Esophagus squamous epithelium (tissue), 5 donors: Measurements from ENCODE around the gene C19orf38. TPM values are rescaled to one million over a fixed set of nuclear protein-coding genes. Genes with fewer than 3 reads are reported as not detected.
"Not testable (repeated sequence)": the region's sequence is repeated elsewhere in the genome, so short reads cannot be mapped to it uniquely, and the experiment has no call there.

ENCODE experiments used
- DNase-seq: peaks from one replicate; lab custom pipeline; 2025; lab: John Stamatoyannopoulos, UW
- H3K27ac ChIP-seq, 4 donors: fragments of 200-600 bp; sonication (generic); one replicate each; pipeline ENCODE4 v1.5.1; 2016 to 2019; ENCODE audit warnings: mild to moderate bottlenecking in 1 of 4
- H3K27me3 ChIP-seq, 4 donors: fragments of 200-600 bp; sonication (generic); 1 replicate in 3 of 4; 2 replicates in 1 of 4; pipeline versions ENCODE4 v1.5.1 to v1.6.0; 2017 to 2021; ENCODE audit warnings: antibody characterized with exemption in 1 of 4
- H3K36me3 ChIP-seq, 3 donors: fragments of 200-600 bp; sonication (generic); one replicate each; pipeline ENCODE4 v1.5.1; 2016 to 2019
- H3K4me1 ChIP-seq, 3 donors: fragments of 200-600 bp; sonication (generic); one replicate each; pipeline ENCODE4 v1.5.1; 2017 to 2019
- H3K4me3 ChIP-seq, 4 donors: fragments of 200-600 bp; sonication (generic); 1 replicate in 3 of 4; 2 replicates in 1 of 4; pipeline ENCODE4 v1.5.1; 2016 to 2019; ENCODE audit warnings: mild to moderate bottlenecking in 2 of 4, moderate library complexity in 1 of 4
- H3K9me3 ChIP-seq, 3 donors: fragments of 200-600 bp; sonication (generic); one replicate each; pipeline ENCODE4 v1.5.1; 2016 to 2019
- POLR2A ChIP-seq, 4 donors: fragments of 450-650 bp; IDR thresholded peaks; one replicate each; pipeline ENCODE4 v1.6.1; 2017; ENCODE audit warnings: antibody characterized with exemption in 4 of 4, mild to moderate bottlenecking in 4 of 4, moderate library complexity in 3 of 4
- WGBS, 2 donors: methylation state at CpG; one replicate each; pipeline ENCODE4 v1.1.5; 2018; 5-methylcytosine and 5-hydroxymethylcytosine counted together
- intact Hi-C: fragments of 100-400 bp; cut with DNase I; formaldehyde crosslinking; loops from one replicate; pipeline ENCODE4 v1.15.0; 2022
- total RNA-seq, 4 donors: library from RNA; depleted of rRNA; stranded (reverse); fragments of >200 nt; gene quantifications; one replicate each; pipeline ENCODE4 v1.1.0, GENCODE V29; 2016
- TF ChIP-seq, protein P1 (sequence below), 6 experiments: fragments of 450-650 bp in 4 of 6; fragments of 200-600 bp in 2 of 6; sonication (generic) in 2 of 6; IDR thresholded peaks; one replicate each; pipeline ENCODE4 v1.5.1; 2016 to 2019; ENCODE audit warnings: antibody characterized with exemption in 6 of 6, mild to moderate bottlenecking in 4 of 6, moderate library complexity in 4 of 6
- donor health status: DM: yes; HTN: yes; CAD: no.

The C19orf38 gene
- total RNA-seq, 4 donors from 2014 or later, result 0.38 to 1.3 TPM; not detected in 2

DNA sequence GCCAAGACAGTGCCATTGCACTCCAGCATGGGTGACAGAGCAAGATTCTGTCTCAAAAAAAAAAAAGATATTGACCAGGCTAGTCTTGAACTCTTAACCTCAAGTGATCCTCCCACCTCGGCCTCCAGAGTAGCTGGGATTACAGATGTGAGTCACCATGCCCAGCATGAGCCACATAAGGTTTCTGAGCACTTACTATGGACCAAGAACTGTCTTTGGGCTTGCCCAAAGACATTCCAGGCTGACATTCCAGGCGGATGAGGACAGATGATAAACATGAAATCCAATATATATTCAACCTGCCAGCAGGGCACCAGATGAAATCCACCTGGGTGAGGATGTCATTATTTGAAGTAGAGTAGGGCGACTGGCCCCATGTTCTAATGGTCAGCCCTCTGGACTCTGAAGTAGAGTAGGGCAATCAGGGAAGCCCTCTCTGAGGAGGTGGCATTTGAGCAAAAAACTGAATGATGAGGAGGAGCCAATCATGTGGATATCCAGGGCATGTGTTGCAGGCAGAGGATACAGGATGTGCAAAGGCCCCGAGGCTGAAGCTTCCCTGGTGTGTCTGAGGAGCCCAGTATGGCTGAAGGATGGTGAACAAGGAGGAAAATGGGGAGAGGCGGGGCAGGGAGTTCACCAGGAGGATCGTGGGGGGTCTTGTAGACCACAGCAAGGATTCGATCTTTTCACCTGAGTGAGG, 4.0 kb downstream of the C19orf38 start:
- WGBS, 2 donors, result 64 to 73% methylated on average over 7 of the region's 7 CpGs
- no peaks in the 10 kb centered on the region for H3K36me3 ChIP-seq
- intact Hi-C loops, result loop anchor here (5.0 kb wide), 1 partner anchor 130 kb away; no protein-coding TSS in a partner anchor

DNA sequence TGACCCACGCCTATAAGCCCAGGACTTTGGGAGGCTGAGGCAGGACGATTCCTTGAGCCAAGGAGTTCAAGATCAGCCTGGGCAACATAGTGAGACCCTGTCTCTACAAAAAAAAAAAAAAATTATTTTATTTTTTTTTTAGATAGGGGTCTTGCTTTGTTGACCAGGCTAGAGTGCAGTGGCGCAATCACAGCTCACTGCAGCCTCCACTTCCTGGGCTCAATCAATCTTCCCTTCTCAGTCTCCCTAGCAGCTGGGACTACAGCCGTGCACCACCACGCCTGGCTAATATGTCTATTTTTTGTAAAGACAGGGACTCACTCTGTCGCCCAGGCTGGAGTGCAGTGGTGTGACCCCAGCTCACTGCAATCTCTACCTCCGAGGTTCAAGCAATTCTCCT, 4.7 kb downstream of the C19orf38 start:
- H3K4me1 ChIP-seq, result no peaks in the 10 kb centered on the region
- H3K27ac ChIP-seq, result no peak overlapping the region
- DNase-seq, result no peak
- H3K9me3 ChIP-seq, result no peaks in the 10 kb centered on the region
- WGBS, 2 donors, result 65 to 74% methylated on average over 5 to 7 of the region's 7 CpGs
- peaks cover 0 to 26% (median 0%) of the 10 kb centered on the region in 4 donors for H3K27me3 ChIP-seq
- intact Hi-C loops, result loop anchor here (5.0 kb wide), 1 partner anchor 131 kb away; no protein-coding TSS in a partner anchor
- TF ChIP-seq, protein P1, sequence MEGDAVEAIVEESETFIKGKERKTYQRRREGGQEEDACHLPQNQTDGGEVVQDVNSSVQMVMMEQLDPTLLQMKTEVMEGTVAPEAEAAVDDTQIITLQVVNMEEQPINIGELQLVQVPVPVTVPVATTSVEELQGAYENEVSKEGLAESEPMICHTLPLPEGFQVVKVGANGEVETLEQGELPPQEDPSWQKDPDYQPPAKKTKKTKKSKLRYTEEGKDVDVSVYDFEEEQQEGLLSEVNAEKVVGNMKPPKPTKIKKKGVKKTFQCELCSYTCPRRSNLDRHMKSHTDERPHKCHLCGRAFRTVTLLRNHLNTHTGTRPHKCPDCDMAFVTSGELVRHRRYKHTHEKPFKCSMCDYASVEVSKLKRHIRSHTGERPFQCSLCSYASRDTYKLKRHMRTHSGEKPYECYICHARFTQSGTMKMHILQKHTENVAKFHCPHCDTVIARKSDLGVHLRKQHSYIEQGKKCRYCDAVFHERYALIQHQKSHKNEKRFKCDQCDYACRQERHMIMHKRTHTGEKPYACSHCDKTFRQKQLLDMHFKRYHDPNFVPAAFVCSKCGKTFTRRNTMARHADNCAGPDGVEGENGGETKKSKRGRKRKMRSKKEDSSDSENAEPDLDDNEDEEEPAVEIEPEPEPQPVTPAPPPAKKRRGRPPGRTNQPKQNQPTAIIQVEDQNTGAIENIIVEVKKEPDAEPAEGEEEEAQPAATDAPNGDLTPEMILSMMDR (IDR thresholded peaks at IDR 0.05), result no peak
- TF ChIP-seq POLR2A (IDR thresholded peaks at IDR 0.05), result no peak
- no peak overlapping the region for H3K4me3 ChIP-seq
- no peaks in the 10 kb centered on the region for H3K36me3 ChIP-seq

More for the DNA sequence above, 4.0 kb downstream of the C19orf38 start:
- no peak for DNase-seq
- Histone ChIP-seq H3K27ac (no peak overlapping the region), H3K4me3 (no peak overlapping the region), H3K4me1 (no peaks in the 10 kb centered on the region), H3K9me3 (no peaks in the 10 kb centered on the region), H3K27me3 (peaks cover 0 to 33% (median 0%) of the 10 kb centered on the region in 4 donors)
- no peak for TF ChIP-seq POLR2A (IDR thresholded peaks at IDR 0.05)
- TF ChIP-seq, protein P1 (IDR thresholded peaks at IDR 0.05), result no peak

DNA sequence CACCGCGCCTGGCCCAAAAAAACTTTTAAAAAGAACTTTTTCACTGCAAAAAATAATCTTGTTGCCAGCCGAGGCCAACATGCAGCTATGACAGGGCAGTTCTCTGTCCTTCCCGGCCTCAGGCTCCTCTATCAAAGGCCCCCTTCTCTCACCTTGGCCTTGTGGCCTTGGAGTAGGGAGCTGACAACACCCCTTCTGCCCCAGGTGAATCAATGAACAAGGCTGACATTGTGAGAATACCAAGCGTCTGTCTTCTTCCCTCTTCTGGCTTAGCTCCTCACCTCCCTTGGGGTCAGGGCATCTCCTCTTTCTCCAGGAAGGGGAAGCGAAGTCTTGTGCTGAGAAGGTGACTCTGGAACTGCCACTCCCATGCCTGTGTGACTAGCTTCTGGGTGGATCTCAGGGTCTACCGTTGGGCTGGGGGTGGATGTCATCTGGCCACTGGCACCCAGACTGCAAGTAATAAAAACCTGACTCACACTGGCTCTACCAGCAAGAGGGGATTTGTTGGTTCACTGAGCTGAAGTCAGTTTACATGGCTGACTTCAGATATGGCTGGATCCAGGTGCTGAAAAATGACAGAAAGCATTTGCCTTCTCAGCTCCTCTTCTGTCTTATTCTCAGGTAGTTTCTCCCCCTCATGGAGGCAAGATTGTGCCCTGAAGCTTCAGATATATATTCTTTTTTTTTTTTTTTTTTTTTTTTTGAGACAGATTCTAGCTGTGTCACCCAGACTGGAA, 6.3 kb downstream of the C19orf38 start:
- Histone ChIP-seq H3K4me1 (no peaks in the 10 kb centered on the region), H3K4me3 (no peak overlapping the region), H3K36me3 (no peaks in the 10 kb centered on the region), H3K27me3 (peaks cover 0 to 10% (median 0%) of the 10 kb centered on the region in 4 donors), H3K9me3 (no peaks in the 10 kb centered on the region), H3K27ac (no peak overlapping the region)
- no peak for TF ChIP-seq POLR2A (IDR thresholded peaks at IDR 0.05)
- TF ChIP-seq, protein P1 (IDR thresholded peaks at IDR 0.05), result no peak
- intact Hi-C loops, result loop anchor here (5.0 kb wide), 1 partner anchor 132 kb away; no protein-coding TSS in a partner anchor
- whole genome bisulfite sequencing, 2 donors, result 64 to 66% methylated on average over 6 of the region's 7 CpGs
- DNase-seq, result no peak

DNA sequence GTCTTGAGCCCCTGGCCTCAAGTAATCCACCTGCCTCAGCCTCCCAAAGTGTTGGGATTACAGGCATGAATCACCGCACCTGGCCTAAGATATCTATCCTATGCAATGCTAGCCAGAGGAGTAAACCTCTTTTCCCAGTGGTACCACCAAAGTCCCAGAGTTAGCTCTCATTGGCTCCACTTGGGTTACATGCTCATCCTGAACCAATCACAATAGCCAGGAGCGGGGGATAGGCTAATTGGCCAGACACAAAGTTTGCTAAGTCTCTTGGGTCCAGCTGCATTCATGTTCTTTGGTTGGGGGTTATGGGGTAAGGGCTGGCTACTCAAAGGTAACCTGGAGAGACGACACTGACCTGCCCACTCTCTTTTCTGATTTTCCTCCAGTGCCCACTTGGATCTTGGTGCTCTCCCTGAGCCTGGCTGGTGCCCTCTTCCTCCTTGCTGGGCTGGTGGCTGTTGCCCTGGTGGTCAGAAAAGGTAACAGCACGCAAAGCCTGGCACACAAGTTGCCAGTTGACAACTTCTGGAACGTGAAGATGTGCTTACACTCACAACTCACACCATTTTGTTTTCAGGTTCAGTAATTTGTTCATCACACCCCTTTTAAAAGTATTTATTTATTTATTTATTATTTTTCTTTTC, 7.8 kb downstream of the C19orf38 start:
- TF ChIP-seq, protein P1 (IDR thresholded peaks at IDR 0.05), result peak in 5 of 6 experiments; percentile 22 to 57 (median 41)
- no peak for TF ChIP-seq POLR2A (IDR thresholded peaks at IDR 0.05)
- no peak overlapping the region for H3K27ac ChIP-seq
- no peaks in the 10 kb centered on the region for H3K36me3 ChIP-seq
- H3K9me3 ChIP-seq, result no peaks in the 10 kb centered on the region
- no peaks in the 10 kb centered on the region for H3K4me1 ChIP-seq
- no peak overlapping the region for H3K4me3 ChIP-seq
- WGBS, 2 donors, result 64 to 71% methylated on average over 4 to 5 of the region's 5 CpGs
- intact Hi-C loops, result no loop called here
- no peaks in the 10 kb centered on the region for H3K27me3 ChIP-seq
- no peak for DNase-seq

DNA sequence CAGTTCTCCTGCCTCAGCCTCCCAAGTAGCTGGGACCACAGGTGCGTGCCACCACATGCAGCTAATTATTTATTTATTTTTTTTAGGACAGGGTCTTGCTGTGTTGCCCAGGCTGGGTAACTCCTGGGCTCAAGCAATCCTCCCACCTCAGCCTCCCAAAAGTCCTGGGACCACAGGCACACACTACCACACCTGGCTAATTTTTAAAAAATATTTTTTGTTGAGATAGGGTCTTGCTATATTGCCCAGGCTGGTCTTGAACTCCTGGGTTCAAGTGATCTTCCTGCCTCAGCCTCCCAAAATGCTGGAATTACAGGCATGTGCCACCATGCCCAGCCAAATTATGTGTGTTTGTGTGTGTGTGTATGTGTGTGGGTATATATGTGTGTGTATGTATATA, 8.7 kb downstream of the C19orf38 start:
- H3K27me3 ChIP-seq, H3K4me1 ChIP-seq, intact Hi-C loops, H3K27ac ChIP-seq, H3K9me3 ChIP-seq, H3K36me3 ChIP-seq, H3K4me3 ChIP-seq, DNase-seq: not testable (repeated sequence)
- 78% methylated on average over 1 of the region's 1 CpG; no CpG with 5 or more reads in 1 of the 2 donors for WGBS, 2 donors
